Upper lobe of left lung (tissue), 4 donors: Measurements from ENCODE around the gene KRTAP10-9.

ENCODE experiments used
- POLR2AphosphoS5 ChIP-seq, 2 donors: sonication (generic); formaldehyde crosslinking; IDR thresholded peaks; one replicate each; pipeline ENCODE4 v1.5.1; 2017; ENCODE audit warnings: antibody characterized with exemption in 2 of 2
- TF ChIP-seq, protein P1 (sequence below), 6 experiments: fragments of 450-650 bp in 4 of 6; fragments of 200-600 bp in 2 of 6; sonication (generic) in 2 of 6; IDR thresholded peaks; one replicate each; pipeline ENCODE4 v1.5.1; 2016 to 2019; ENCODE audit warnings: antibody characterized with exemption in 6 of 6

DNA sequence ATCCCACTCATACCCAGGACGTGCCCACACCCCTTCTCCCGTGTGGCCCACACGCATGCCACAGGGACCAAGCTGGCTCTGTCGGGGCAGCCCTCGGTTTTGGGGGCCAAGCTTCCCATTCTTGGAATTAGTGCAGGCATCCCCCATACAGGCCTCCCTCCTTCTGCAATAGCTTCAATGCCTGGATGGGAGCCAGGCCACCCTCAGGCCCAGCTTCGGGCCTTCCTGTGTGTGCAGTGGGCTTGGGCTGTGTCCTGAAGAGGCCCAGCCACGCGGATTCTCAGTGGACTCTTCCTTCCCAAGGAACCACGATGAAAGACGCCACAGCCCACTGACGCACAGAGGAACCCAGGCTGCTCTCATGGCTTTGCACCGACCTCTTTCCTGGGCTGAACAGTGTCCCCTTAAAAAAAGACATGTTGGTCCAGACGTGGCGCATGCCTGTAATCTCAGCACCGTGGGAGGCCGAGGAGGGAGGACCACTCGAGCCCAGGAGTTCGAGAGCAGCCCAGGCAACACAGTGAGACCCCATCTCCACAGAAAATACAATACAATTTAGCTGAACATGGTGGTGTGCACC lies 22.7 kb downstream of the KRTAP10-9 start:
- TF ChIP-seq POLR2AphosphoS5 (IDR thresholded peaks at IDR 0.05), result no peak
- TF ChIP-seq, protein P1, sequence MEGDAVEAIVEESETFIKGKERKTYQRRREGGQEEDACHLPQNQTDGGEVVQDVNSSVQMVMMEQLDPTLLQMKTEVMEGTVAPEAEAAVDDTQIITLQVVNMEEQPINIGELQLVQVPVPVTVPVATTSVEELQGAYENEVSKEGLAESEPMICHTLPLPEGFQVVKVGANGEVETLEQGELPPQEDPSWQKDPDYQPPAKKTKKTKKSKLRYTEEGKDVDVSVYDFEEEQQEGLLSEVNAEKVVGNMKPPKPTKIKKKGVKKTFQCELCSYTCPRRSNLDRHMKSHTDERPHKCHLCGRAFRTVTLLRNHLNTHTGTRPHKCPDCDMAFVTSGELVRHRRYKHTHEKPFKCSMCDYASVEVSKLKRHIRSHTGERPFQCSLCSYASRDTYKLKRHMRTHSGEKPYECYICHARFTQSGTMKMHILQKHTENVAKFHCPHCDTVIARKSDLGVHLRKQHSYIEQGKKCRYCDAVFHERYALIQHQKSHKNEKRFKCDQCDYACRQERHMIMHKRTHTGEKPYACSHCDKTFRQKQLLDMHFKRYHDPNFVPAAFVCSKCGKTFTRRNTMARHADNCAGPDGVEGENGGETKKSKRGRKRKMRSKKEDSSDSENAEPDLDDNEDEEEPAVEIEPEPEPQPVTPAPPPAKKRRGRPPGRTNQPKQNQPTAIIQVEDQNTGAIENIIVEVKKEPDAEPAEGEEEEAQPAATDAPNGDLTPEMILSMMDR (IDR thresholded peaks at IDR 0.05), result no peak
